Fibroblast of lung (primary cell): ENCODE results near the gene RAB31.

Source experiments
- EZH2 ChIP-seq: IDR thresholded peaks from 2 replicates; pipeline ENCODE4 v1.5.1; 2012; ENCODE audit warnings: low read length, control low read depth, mild to moderate bottlenecking; ENCODE audit errors: missing control alignments
- TF ChIP-seq, protein P1 (sequence below), 2 donors: IDR thresholded peaks in 1 of 2; conservative IDR thresholded peaks in 1 of 2; 1 replicate in 1 of 2; 2 replicates in 1 of 2; pipeline ENCODE4 v1.5.1; 2011 to 2012; ENCODE audit warnings: low read length in 2 of 2, control low read depth in 1 of 2, inconsistent platforms in 1 of 2, low read depth in 1 of 2, mild to moderate bottlenecking in 1 of 2

DNA sequence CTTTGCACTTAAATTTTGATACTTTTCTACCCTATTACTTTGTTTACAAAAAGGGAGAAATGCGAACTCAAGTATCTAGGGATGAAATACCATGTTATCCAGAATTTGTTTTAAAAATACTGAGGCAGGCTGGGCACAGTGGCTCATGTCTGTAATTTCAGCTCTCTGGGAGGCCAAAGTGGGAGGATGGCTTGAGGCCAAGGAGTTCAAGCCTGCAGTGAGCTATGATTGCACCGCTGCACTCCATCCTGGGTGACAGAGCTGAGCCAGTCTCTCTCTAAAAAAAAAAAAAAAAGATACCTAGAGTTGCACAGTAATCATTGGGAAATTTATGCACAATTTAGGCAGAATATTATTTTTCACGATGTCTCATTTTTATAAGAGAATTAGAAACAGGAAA, 193.3 kb downstream of the RAB31 start:
- TF ChIP-seq, protein P1, sequence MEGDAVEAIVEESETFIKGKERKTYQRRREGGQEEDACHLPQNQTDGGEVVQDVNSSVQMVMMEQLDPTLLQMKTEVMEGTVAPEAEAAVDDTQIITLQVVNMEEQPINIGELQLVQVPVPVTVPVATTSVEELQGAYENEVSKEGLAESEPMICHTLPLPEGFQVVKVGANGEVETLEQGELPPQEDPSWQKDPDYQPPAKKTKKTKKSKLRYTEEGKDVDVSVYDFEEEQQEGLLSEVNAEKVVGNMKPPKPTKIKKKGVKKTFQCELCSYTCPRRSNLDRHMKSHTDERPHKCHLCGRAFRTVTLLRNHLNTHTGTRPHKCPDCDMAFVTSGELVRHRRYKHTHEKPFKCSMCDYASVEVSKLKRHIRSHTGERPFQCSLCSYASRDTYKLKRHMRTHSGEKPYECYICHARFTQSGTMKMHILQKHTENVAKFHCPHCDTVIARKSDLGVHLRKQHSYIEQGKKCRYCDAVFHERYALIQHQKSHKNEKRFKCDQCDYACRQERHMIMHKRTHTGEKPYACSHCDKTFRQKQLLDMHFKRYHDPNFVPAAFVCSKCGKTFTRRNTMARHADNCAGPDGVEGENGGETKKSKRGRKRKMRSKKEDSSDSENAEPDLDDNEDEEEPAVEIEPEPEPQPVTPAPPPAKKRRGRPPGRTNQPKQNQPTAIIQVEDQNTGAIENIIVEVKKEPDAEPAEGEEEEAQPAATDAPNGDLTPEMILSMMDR (conservative IDR thresholded peaks at IDR 0.05 in 1 of 2, IDR thresholded peaks at IDR 0.05 in 1 of 2; ENCODE audit: low read depth in 1 of 2, low read length in 2 of 2) = no peak
- no peak for TF ChIP-seq EZH2
